HepG2 (cell line): Measurements from ENCODE around the gene MAP2K5. TPM values are rescaled to one million over a fixed set of nuclear protein-coding genes. Genes with fewer than 3 reads are reported as not detected.

Experiments used
- FOXA1 ChIP-seq, 2 experiments: fragments of 450-650 bp in 1 of 2; sonication (generic) in 1 of 2; formaldehyde crosslinking in 1 of 2; IDR thresholded peaks; 2 replicates each; pipeline versions ENCODE4 v1.4.0 to v1.6.1; 2016 to 2020; ENCODE audit warnings: missing genetic modification reagents in 1 of 2
- FOXK1 ChIP-seq: sonication (generic); formaldehyde crosslinking; IDR thresholded peaks from 2 replicates; pipeline ENCODE4 v1.4.0; 2020; ENCODE audit warnings: low read depth, missing genetic modification reagents, borderline replicate concordance
- HCFC1 ChIP-seq: fragments of 150-350 bp; IDR thresholded peaks from 2 replicates; pipeline ENCODE4 v1.6.1; 2014; ENCODE audit warnings: low read depth, low read length
- HOXA5 ChIP-seq: sonication (generic); formaldehyde crosslinking; IDR thresholded peaks from 2 replicates; pipeline ENCODE4 v1.4.0; 2020; ENCODE audit warnings: missing genetic modification reagents
- NRL ChIP-seq: sonication (generic); formaldehyde crosslinking; IDR thresholded peaks from 2 replicates; pipeline ENCODE4 v1.5.0; 2020; ENCODE audit warnings: missing genetic modification reagents, mild to moderate bottlenecking, moderate library complexity, borderline replicate concordance
- PHF5A ChIP-seq: IDR thresholded peaks from one replicate; pipeline ENCODE4 v1.6.1; 2018; ENCODE audit warnings: low read depth, missing genetic modification reagents; ENCODE audit not compliant: unreplicated experiment
- PHF8 ChIP-seq: sonication (generic); formaldehyde crosslinking; IDR thresholded peaks from 2 replicates; pipeline ENCODE4 v1.5.0; 2020; ENCODE audit warnings: missing genetic modification reagents
- PRMT3 ChIP-seq: sonication (generic); formaldehyde crosslinking; IDR thresholded peaks from 2 replicates; pipeline ENCODE4 v1.8.1; 2022; ENCODE audit warnings: low read depth, mild to moderate bottlenecking, moderate library complexity, missing genetic modification reagents, borderline replicate concordance
- SIX4 ChIP-seq: sonication (generic); formaldehyde crosslinking; IDR thresholded peaks from 2 replicates; pipeline ENCODE4 v1.4.0; 2020; ENCODE audit warnings: missing genetic modification reagents
- TP53 ChIP-seq: sonication (generic); formaldehyde crosslinking; conservative IDR thresholded peaks from 2 replicates; pipeline ENCODE4 v1.4.0; 2020; ENCODE audit warnings: missing genetic modification reagents
- U2AF1 ChIP-seq: fragments of 200-400 bp; formaldehyde crosslinking; optimal IDR thresholded peaks from 2 replicates; pipeline ENCODE3; 2017; ENCODE audit warnings: mild to moderate bottlenecking, low read depth, low read length
- ZBTB10 ChIP-seq: sonication (generic); formaldehyde crosslinking; IDR thresholded peaks from 2 replicates; pipeline ENCODE4 v1.4.0; 2020; ENCODE audit warnings: missing genetic modification reagents, borderline replicate concordance
- ZNF451 ChIP-seq: sonication (generic); formaldehyde crosslinking; IDR thresholded peaks from 2 replicates; pipeline ENCODE4 v1.5.0; 2020; ENCODE audit warnings: mild to moderate bottlenecking, missing genetic modification reagents
- ZNF562 ChIP-seq: sonication (generic); formaldehyde crosslinking; IDR thresholded peaks from 2 replicates; pipeline ENCODE4 v1.8.0; 2022; ENCODE audit warnings: missing genetic modification reagents, borderline replicate concordance
- ZNF816 ChIP-seq: sonication (generic); formaldehyde crosslinking; IDR thresholded peaks from 2 replicates; pipeline ENCODE4 v1.8.0; 2022; ENCODE audit warnings: missing genetic modification reagents, mild to moderate bottlenecking, borderline replicate concordance
- ZNF83 ChIP-seq: sonication (generic); formaldehyde crosslinking; IDR thresholded peaks from 2 replicates; pipeline ENCODE4 v1.4.0; 2020; ENCODE audit warnings: missing genetic modification reagents, mild to moderate bottlenecking, borderline replicate concordance
- polyA plus RNA-seq, 8 experiments: library from polyadenylated mRNA; depleted of rRNA in 3 of 8; stranded (reverse) in 7 of 8; unstranded in 1 of 8; fragments of >200 nt; fragmentation: Illumina TruSeq in 4 of 8; extraction: Trizol in 4 of 8; gene quantifications; 2 replicates each; pipeline versions ENCODE4 v1.2.1 to v1.2.3, GENCODE V29; 2011 to 2016; ENCODE audit warnings: low read depth in 4 of 8, missing spikeins in 1 of 8, mixed read lengths in 1 of 8; ENCODE audit not compliant: insufficient read depth in 1 of 8
- total RNA-seq, 5 experiments: library from RNA; depleted of rRNA; stranded (reverse); fragments of >200 nt; fragmentation: Illumina TruSeq; extraction: Trizol; gene quantifications; 2 replicates each; pipeline ENCODE4 v1.2.3, GENCODE V29; 2016; ENCODE audit warnings: low read depth in 1 of 5
- TF ChIP-seq, protein P1 (sequence below): fragments of 450-650 bp; IDR thresholded peaks from 2 replicates; pipeline ENCODE4 v1.6.1; 2016
- TF ChIP-seq, protein P2 (sequence below): sonication (generic); formaldehyde crosslinking; IDR thresholded peaks from 2 replicates; pipeline ENCODE4 v1.5.1; 2020; ENCODE audit warnings: missing genetic modification reagents, mild to moderate bottlenecking, borderline replicate concordance
- TF ChIP-seq, protein P3 (sequence below): sonication (generic); formaldehyde crosslinking; IDR thresholded peaks from 2 replicates; pipeline ENCODE4 v1.4.0; 2020; ENCODE audit warnings: missing genetic modification reagents

Gene MAP2K5
- total and polyA plus RNA-seq, 2 of the 13 experiments (the other 11 are each of a cell fraction or from before 2014, with no cell fraction given): 4.0 to 4.3 TPM

- TF ChIP-seq, protein P1, sequence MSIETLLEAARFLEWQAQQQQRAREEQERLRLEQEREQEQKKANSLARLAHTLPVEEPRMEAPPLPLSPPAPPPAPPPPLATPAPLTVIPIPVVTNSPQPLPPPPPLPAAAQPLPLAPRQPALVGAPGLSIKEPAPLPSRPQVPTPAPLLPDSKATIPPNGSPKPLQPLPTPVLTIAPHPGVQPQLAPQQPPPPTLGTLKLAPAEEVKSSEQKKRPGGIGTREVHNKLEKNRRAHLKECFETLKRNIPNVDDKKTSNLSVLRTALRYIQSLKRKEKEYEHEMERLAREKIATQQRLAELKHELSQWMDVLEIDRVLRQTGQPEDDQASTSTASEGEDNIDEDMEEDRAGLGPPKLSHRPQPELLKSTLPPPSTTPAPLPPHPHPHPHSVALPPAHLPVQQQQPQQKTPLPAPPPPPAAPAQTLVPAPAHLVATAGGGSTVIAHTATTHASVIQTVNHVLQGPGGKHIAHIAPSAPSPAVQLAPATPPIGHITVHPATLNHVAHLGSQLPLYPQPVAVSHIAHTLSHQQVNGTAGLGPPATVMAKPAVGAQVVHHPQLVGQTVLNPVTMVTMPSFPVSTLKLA: no peak
- no peak for TF ChIP-seq ZNF816
- TF ChIP-seq PRMT3: no peak
- no peak for TF ChIP-seq ZNF562 (CRISPR knock-in tag)
- TF ChIP-seq, protein P2, sequence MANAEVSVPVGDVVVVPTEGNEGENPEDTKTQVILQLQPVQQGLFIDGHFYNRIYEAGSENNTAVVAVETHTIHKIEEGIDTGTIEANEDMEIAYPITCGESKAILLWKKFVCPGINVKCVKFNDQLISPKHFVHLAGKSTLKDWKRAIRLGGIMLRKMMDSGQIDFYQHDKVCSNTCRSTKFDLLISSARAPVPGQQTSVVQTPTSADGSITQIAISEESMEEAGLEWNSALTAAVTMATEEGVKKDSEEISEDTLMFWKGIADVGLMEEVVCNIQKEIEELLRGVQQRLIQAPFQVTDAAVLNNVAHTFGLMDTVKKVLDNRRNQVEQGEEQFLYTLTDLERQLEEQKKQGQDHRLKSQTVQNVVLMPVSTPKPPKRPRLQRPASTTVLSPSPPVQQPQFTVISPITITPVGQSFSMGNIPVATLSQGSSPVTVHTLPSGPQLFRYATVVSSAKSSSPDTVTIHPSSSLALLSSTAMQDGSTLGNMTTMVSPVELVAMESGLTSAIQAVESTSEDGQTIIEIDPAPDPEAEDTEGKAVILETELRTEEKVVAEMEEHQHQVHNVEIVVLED (CRISPR knock-in tag): no peak
- TF ChIP-seq FOXA1 (IDR thresholded peaks at IDR 0.05): no peak
- TF ChIP-seq FOXA1 (CRISPR knock-in tag; IDR thresholded peaks at IDR 0.05): peak; percentile 75
- TF ChIP-seq HCFC1: no peak
- TF ChIP-seq HOXA5: no peak
- no peak for TF ChIP-seq ZBTB10 (CRISPR knock-in tag)
- no peak for TF ChIP-seq NRL (CRISPR knock-in tag)
- TF ChIP-seq U2AF1: no peak
- TF ChIP-seq, protein P3, sequence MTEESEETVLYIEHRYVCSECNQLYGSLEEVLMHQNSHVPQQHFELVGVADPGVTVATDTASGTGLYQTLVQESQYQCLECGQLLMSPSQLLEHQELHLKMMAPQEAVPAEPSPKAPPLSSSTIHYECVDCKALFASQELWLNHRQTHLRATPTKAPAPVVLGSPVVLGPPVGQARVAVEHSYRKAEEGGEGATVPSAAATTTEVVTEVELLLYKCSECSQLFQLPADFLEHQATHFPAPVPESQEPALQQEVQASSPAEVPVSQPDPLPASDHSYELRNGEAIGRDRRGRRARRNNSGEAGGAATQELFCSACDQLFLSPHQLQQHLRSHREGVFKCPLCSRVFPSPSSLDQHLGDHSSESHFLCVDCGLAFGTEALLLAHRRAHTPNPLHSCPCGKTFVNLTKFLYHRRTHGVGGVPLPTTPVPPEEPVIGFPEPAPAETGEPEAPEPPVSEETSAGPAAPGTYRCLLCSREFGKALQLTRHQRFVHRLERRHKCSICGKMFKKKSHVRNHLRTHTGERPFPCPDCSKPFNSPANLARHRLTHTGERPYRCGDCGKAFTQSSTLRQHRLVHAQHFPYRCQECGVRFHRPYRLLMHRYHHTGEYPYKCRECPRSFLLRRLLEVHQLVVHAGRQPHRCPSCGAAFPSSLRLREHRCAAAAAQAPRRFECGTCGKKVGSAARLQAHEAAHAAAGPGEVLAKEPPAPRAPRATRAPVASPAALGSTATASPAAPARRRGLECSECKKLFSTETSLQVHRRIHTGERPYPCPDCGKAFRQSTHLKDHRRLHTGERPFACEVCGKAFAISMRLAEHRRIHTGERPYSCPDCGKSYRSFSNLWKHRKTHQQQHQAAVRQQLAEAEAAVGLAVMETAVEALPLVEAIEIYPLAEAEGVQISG (CRISPR knock-in tag): no peak
- 0 out of 2 replicates have a peak, but pooled peaks have one; percentile 65 for TF ChIP-seq ZNF451
- TF ChIP-seq PHF5A (CRISPR knock-in tag): no peak
- TF ChIP-seq SIX4: no peak
- no peak for TF ChIP-seq PHF8 (CRISPR knock-in tag)
- no peak for TF ChIP-seq TP53 (CRISPR knock-in tag)
- peak; percentile 39; the same call in 1 of the 2 replicates for TF ChIP-seq ZNF83
- TF ChIP-seq FOXK1 (CRISPR knock-in tag): no peak
Observed at GRCh38 chr15:67833710-67834511, 291.4 kb downstream of the MAP2K5 start (continued).
